HCT116 (cell line): ENCODE results near the gene MSRB2. TPM values are rescaled to one million over a fixed set of nuclear protein-coding genes. Genes with fewer than 3 reads are reported as not detected.

Experiments used
- ATAC-seq: fragments of 200-7000 bp; cut with Tn5 transposase; 2 replicates; pipeline ENCODE4 v1.9.1; 2020; ENCODE audit warnings: mild to moderate bottlenecking, moderate library complexity
- BruUV-seq: library from RNA; stranded (reverse); fragments of 400-500 nt; replicated peaks from 2 replicates; lab custom pipeline; 2021; lab: Mats Ljungman, UMichigan
- CTCF ChIA-PET: fragments of 300-600 bp; sonication (Branson Sonifier 250); formaldehyde crosslinking; loops from one replicate; lab custom pipeline; 2021; ENCODE audit warnings: antibody characterized with exemption; lab: Charles Lee
- POLR2A ChIA-PET: fragments of 300-600, 350-600 bp; sonication (Branson Sonifier 250); formaldehyde crosslinking; loops from one replicate; lab custom pipeline; 2021; ENCODE audit warnings: antibody characterized with exemption; lab: Charles Lee
- RAD21 ChIA-PET, 2 experiments: fragments of 300-600 bp; sonication (Branson Sonifier 250); formaldehyde crosslinking; loops; one replicate each; lab custom pipeline; 2023; ENCODE audit warnings: low total read pairs in 2 of 2; ENCODE audit not compliant: uncharacterized antibody in 2 of 2, unreplicated experiment in 2 of 2, low non-redundant PET in 1 of 2; lab: Charles Lee
- DNase-seq: peaks from one replicate; pipeline ENCODE4 v3.0.0-alpha.2; 2010; ENCODE audit warnings: low read depth, low spot score
- H2AFZ ChIP-seq: fragments of 200-600 bp; shearing (Covaris generic), sonication (generic); 2 replicates; pipeline ENCODE4 v1.6.1; 2017; ENCODE audit warnings: low read depth, mixed run types, mixed read lengths, antibody characterized with exemption, low read length; ENCODE audit not compliant: poor library complexity, severe bottlenecking
- H3K27ac ChIP-seq: 2 replicates; pipeline ENCODE4 v1.5.1; 2012; ENCODE audit warnings: low read depth, low read length
- H3K27me3 ChIP-seq: fragments of 200-600 bp; sonication (generic); 2 replicates; pipeline ENCODE4 v1.6.1; 2016; ENCODE audit warnings: mixed run types, low read length, mixed read lengths; ENCODE audit not compliant: insufficient read depth
- H3K36me3 ChIP-seq, 2 experiments: fragments of 200-500 bp in 1 of 2; fragments of 200-600 bp in 1 of 2; sonication (Bioruptor generic) in 1 of 2; sonication (generic) in 1 of 2; 2 replicates each; pipeline versions ENCODE4 v1.5.1 to v1.6.1; 2014 to 2016; ENCODE audit warnings: low read length in 2 of 2, inconsistent platforms in 1 of 2, mixed read lengths in 1 of 2, mixed run types in 1 of 2; ENCODE audit not compliant: insufficient read depth in 2 of 2, control insufficient read depth in 1 of 2
- H3K4me1 ChIP-seq, 2 experiments: fragments of 200-600 bp in 1 of 2; sonication (generic) in 1 of 2; 2 replicates each; pipeline versions ENCODE4 v1.5.1 to v1.6.1; 2012 to 2017; ENCODE audit warnings: low read length in 2 of 2, inconsistent platforms in 1 of 2, mild to moderate bottlenecking in 1 of 2, mixed read lengths in 1 of 2, mixed run types in 1 of 2, moderate library complexity in 1 of 2; ENCODE audit not compliant: insufficient read depth in 2 of 2, control insufficient read depth in 1 of 2
- H3K4me2 ChIP-seq: fragments of 200-600 bp; sonication (generic); 2 replicates; pipeline ENCODE4 v1.6.1; 2017; ENCODE audit warnings: mixed run types, low read length, mixed read lengths
- H3K4me3 ChIP-seq, 2 experiments: fragments of 200-600 bp in 1 of 2; sonication (generic) in 1 of 2; replicated peaks in 1 of 2; 2 replicates each; pipeline ENCODE4 v1.5.1; 2011 to 2016; ENCODE audit warnings: low read length in 2 of 2, control low read depth in 1 of 2, low read depth in 1 of 2, mild to moderate bottlenecking in 1 of 2, mixed read lengths in 1 of 2, mixed run types in 1 of 2
- H3K79me2 ChIP-seq: fragments of 200-600 bp; sonication (generic); 2 replicates; pipeline ENCODE4 v1.6.1; 2017; ENCODE audit warnings: mild to moderate bottlenecking, mixed run types, low read length, moderate library complexity, mixed read lengths; ENCODE audit not compliant: insufficient read depth
- H3K9ac ChIP-seq: fragments of 200-600 bp; sonication (generic); 2 replicates; pipeline ENCODE4 v1.6.1; 2016; ENCODE audit warnings: low read length, mixed read lengths
- H3K9me2 ChIP-seq: fragments of 200-600 bp; sonication (generic), shearing (Covaris generic); 2 replicates; pipeline ENCODE4 v1.6.1; 2017; ENCODE audit warnings: mixed run types, mild to moderate bottlenecking, moderate library complexity; ENCODE audit not compliant: insufficient read depth
- H3K9me3 ChIP-seq, 2 experiments: fragments of 200-500 bp in 1 of 2; fragments of 200-600 bp in 1 of 2; sonication (Bioruptor generic) in 1 of 2; sonication (generic) in 1 of 2; 2 replicates each; pipeline ENCODE4 v1.6.1; 2014 to 2017; ENCODE audit warnings: low read length in 2 of 2, mixed read lengths in 2 of 2, inconsistent platforms in 1 of 2, low read depth in 1 of 2, mild to moderate bottlenecking in 1 of 2, mixed run types in 1 of 2, moderate library complexity in 1 of 2; ENCODE audit not compliant: control insufficient read depth in 1 of 2, insufficient read depth in 1 of 2
- H4K20me1 ChIP-seq: fragments of 200-600 bp; sonication (generic), shearing (Covaris generic); 2 replicates; pipeline ENCODE4 v1.6.1; 2017; ENCODE audit warnings: mixed run types, mild to moderate bottlenecking, moderate library complexity; ENCODE audit not compliant: insufficient read depth
- ELF1 ChIP-seq: IDR thresholded peaks from 2 replicates; pipeline ENCODE4 v1.6.1; 2012; ENCODE audit warnings: low read depth, borderline replicate concordance
- EZH2phosphoT487 ChIP-seq: fragments of 200-600 bp; IDR thresholded peaks from 2 replicates; pipeline ENCODE4 v1.6.1; 2018; ENCODE audit warnings: antibody characterized with exemption, borderline replicate concordance
- POLR2A ChIP-seq: IDR thresholded peaks from 2 replicates; pipeline ENCODE4 v1.7.0; 2011; ENCODE audit warnings: borderline replicate concordance; ENCODE audit not compliant: insufficient read depth, insufficient read length; ENCODE audit errors: extremely low read depth
- POLR2AphosphoS5 ChIP-seq: IDR thresholded peaks from 2 replicates; pipeline ENCODE4 v1.6.1; 2011; ENCODE audit warnings: mild to moderate bottlenecking, low read depth, low read length, moderate library complexity
- TCF7L2 ChIP-seq: IDR thresholded peaks from 2 replicates; pipeline ENCODE4 v1.7.0; 2011; ENCODE audit warnings: borderline replicate concordance, inconsistent platforms; ENCODE audit not compliant: insufficient read depth, insufficient read length; ENCODE audit errors: extremely low read depth
- ZFX ChIP-seq: fragments of 450-650 bp; IDR thresholded peaks from 2 replicates; pipeline ENCODE4 v1.6.1; 2017
- ZNF274 ChIP-seq: fragments of 200-500 bp; sonication (Bioruptor generic); IDR thresholded peaks from 2 replicates; pipeline ENCODE4 v1.6.1; 2014; ENCODE audit warnings: mild to moderate bottlenecking, low read depth, low read length, inconsistent platforms
- intact Hi-C: fragments of 100-400 bp; cut with micrococcal nuclease; formaldehyde crosslinking; loops from 2 replicates; pipeline ENCODE4 v1.10.0; 2022
- total RNA-seq: library from RNA; stranded (reverse); gene quantifications from one replicate; pipeline ENCODE4 v1.2.1, GENCODE V29; 2021; ENCODE audit not compliant: unreplicated experiment
- TF ChIP-seq, protein P1 (sequence below), 3 experiments: fragments of 200-600 bp in 1 of 3; sonication (generic) in 1 of 3; IDR thresholded peaks in 2 of 3; conservative IDR thresholded peaks in 1 of 3; 2 replicates each; pipeline ENCODE4 v1.5.1; 2012 to 2017; ENCODE audit warnings: low read depth in 2 of 3, low read length in 2 of 3, antibody characterized with exemption in 1 of 3, borderline replicate concordance in 1 of 3, control low read depth in 1 of 3, mild to moderate bottlenecking in 1 of 3, mixed read lengths in 1 of 3, mixed run types in 1 of 3, moderate library complexity in 1 of 3; ENCODE audit not compliant: insufficient read depth in 1 of 3

Gene MSRB2
- total RNA-seq, 1 experiment from 2014 or later: 13.6 TPM

DNA sequence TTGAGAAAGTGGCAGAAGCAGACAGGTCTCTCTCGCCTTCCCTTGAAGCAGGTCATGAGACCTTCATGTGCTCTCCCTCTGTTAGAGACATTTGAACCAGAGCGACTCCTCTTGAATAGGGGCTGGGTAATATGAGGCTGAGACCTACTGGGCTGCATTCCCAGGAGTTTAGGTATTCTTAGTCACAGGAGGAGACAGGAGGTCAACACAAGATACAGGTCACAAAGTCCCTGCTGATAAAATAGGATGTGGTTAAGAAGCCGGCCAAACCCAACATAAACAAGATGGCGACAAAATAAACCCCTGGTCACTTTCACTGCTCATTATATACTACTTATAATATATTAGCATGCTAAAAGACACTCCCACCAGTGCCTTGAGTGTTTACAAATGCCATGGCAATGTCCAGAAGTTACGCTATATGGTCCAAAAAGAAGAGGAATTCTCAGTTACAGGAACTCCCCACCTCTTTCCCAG, 43.5 kb upstream of the MSRB2 start:
- Histone ChIP-seq H4K20me1 (no peaks in the 10 kb centered on the region), H3K9me2 (peaks cover 4% of the 10 kb centered on the region; the same call in 1 of the 2 replicates), H3K4me2 (no peak overlapping the region), H3K27ac (no peak overlapping the region), H3K36me3 (no peaks in the 10 kb centered on the region), H3K27me3 (no peaks in the 10 kb centered on the region)
- RAD21 ChIA-PET: no interaction called here
- BruUV-seq: no TSS peak
- TF ChIP-seq ZNF274 (no peak), ELF1 (no peak), EZH2phosphoT487 (no peak), POLR2AphosphoS5 (no peak), POLR2A (no peak), ZFX (no peak), TCF7L2 (no peak)
- TF ChIP-seq, protein P1, sequence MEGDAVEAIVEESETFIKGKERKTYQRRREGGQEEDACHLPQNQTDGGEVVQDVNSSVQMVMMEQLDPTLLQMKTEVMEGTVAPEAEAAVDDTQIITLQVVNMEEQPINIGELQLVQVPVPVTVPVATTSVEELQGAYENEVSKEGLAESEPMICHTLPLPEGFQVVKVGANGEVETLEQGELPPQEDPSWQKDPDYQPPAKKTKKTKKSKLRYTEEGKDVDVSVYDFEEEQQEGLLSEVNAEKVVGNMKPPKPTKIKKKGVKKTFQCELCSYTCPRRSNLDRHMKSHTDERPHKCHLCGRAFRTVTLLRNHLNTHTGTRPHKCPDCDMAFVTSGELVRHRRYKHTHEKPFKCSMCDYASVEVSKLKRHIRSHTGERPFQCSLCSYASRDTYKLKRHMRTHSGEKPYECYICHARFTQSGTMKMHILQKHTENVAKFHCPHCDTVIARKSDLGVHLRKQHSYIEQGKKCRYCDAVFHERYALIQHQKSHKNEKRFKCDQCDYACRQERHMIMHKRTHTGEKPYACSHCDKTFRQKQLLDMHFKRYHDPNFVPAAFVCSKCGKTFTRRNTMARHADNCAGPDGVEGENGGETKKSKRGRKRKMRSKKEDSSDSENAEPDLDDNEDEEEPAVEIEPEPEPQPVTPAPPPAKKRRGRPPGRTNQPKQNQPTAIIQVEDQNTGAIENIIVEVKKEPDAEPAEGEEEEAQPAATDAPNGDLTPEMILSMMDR (IDR thresholded peaks at IDR 0.05 in 2 of 3, conservative IDR thresholded peaks at IDR 0.05 in 1 of 3; ENCODE audit: borderline replicate concordance in 1 of 3, insufficient read depth in 1 of 3, low read depth in 2 of 3, low read length in 2 of 3): no peak
- TF ChIP-seq, all 23 proteins: peak for 0
- ChIA-PET POLR2A (no interaction called here), CTCF (no interaction called here)
- Histone ChIP-seq H3K79me2 (no peaks in the 10 kb centered on the region), H3K9ac (no peak overlapping the region), H3K9me3 (no peaks in the 10 kb centered on the region), H3K4me1 (peaks cover 5 to 24% of the 10 kb centered on the region in 2 experiments), H2AFZ (no peak overlapping the region), H3K4me3 (no peak overlapping the region)
- DNase-seq (no peak), ATAC-seq (no peak)
- intact Hi-C loops: no loop called here
